IPS DF 6.9 (cell line): ENCODE results near the gene ACAA1.

ENCODE experiments used
- DNase-seq: peaks from one replicate; pipeline ENCODE4 v3.0.0-alpha.2; 2013; ENCODE audit warnings: low read depth, low spot score
- H3K27ac ChIP-seq: one replicate; pipeline ENCODE4 v1.5.1; 2013; ENCODE audit warnings: low read length, control low read depth
- H3K27me3 ChIP-seq: 2 replicates; pipeline ENCODE4 v1.6.1; 2013; ENCODE audit warnings: mild to moderate bottlenecking, low read length; ENCODE audit not compliant: control insufficient read depth, insufficient read depth
- H3K36me3 ChIP-seq: 2 replicates; pipeline ENCODE4 v1.6.1; 2013; ENCODE audit warnings: low read length; ENCODE audit not compliant: control insufficient read depth, insufficient read depth
- H3K4me1 ChIP-seq: 2 replicates; pipeline ENCODE4 v1.6.1; 2013; ENCODE audit warnings: low read length; ENCODE audit not compliant: control insufficient read depth, insufficient read depth
- H3K4me3 ChIP-seq: 2 replicates; pipeline ENCODE4 v1.5.1; 2013; ENCODE audit warnings: mild to moderate bottlenecking, low read length
- H3K9me3 ChIP-seq: 2 replicates; pipeline ENCODE4 v1.6.1; 2013; ENCODE audit warnings: low read length, inconsistent platforms; ENCODE audit not compliant: control insufficient read depth, insufficient read depth
- WGBS: extraction: QIAGEN DNeasy Blood & Tissue Kit; methylation state at CpG from one replicate; pipeline ENCODE4 v1.1.7; 2013; ENCODE audit warnings: mixed read lengths, missing lambda C conversion rate; ENCODE audit not compliant: insufficient read length, insufficient coverage; 5-methylcytosine and 5-hydroxymethylcytosine counted together

The ACAA1 gene

DNA sequence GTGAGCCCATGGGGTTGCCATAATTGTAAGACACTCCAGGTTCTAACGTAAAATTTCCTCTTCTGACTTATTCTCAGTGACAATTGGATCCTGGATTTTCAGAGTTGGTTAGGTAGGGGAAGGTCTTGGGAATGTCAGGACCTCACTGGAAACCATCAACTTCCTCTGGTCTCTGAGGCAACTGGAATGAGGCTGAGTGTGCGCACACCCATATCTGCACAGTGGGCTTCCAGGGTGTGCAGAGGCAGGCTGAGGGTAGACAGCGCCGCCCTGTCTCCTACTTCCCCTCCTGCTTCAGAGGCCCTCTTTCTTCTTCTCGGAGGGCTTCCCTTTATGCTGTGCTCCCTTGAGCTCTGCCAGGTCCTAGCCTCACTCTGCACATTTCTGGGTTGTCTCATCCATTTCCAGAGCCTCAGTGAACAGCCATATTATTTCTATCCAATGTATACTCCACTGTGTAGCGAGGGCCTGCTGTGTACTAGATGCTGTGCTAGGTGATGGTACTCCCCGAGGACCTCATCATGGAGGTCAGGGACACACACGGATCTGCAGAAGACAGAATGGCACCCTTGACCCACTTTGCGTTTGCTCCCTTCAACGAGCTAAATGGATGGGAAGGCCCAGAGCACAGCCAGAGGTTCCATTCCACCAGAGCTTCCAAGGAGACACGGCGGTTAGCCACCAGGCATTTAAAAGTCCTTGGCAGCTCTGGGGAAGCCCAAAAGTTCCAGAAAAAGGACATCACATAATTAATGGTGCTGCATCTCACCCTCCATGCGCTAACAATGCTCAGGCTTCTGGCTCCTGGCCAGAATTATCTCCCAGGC lies 18.3 kb downstream of the ACAA1 start:
- H3K27me3 ChIP-seq, result no peaks in the 10 kb centered on the region
- no peak overlapping the region for H3K27ac ChIP-seq
- WGBS, result no CpG with 5 or more reads among the region's 13 CpGs
- H3K36me3 ChIP-seq, result peaks cover 14% of the 10 kb centered on the region
- H3K4me1 ChIP-seq, result no peaks in the 10 kb centered on the region
- no peaks in the 10 kb centered on the region for H3K9me3 ChIP-seq
- DNase-seq, result no peak
- H3K4me3 ChIP-seq, result no peak overlapping the region

DNA sequence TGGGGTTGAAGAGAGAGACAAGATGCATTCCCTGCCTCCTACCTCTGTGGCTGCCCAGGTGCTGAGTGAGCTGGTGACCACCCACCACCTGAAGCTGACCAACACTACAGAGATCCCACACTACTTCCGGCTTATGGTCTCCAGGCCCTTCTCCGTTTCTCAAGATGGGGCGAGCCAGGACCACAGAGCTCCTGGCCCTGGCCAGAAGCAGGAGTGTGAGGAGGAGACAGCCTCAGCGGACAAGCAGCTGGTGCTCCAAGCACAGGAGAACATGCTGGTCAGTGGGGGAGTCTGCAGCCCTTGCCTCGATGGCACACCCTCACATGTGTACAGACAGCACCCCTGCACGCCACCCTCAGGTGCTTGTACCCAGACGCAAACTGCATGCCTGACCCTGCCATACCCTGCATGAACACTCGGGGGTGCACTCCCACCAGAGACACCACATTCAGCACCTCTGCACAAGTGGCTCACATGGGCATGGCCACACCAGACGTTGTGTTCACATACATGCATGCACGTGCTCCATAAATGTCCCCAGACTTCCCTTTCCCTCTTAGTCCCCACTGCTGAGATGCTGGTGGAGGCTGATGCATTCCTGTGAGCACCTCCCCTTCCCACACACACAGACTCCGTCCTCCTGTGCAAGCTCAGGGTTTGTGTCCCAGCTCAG lies 19.0 kb downstream of the ACAA1 start:
- no peaks in the 10 kb centered on the region for H3K9me3 ChIP-seq
- H3K36me3 ChIP-seq, result peaks cover 11% of the 10 kb centered on the region
- no CpG with 5 or more reads among the region's 11 CpGs for WGBS
- no peaks in the 10 kb centered on the region for H3K27me3 ChIP-seq
- no peak overlapping the region for H3K27ac ChIP-seq
- DNase-seq, result no peak
- H3K4me3 ChIP-seq, result no peak overlapping the region
- no peaks in the 10 kb centered on the region for H3K4me1 ChIP-seq

DNA sequence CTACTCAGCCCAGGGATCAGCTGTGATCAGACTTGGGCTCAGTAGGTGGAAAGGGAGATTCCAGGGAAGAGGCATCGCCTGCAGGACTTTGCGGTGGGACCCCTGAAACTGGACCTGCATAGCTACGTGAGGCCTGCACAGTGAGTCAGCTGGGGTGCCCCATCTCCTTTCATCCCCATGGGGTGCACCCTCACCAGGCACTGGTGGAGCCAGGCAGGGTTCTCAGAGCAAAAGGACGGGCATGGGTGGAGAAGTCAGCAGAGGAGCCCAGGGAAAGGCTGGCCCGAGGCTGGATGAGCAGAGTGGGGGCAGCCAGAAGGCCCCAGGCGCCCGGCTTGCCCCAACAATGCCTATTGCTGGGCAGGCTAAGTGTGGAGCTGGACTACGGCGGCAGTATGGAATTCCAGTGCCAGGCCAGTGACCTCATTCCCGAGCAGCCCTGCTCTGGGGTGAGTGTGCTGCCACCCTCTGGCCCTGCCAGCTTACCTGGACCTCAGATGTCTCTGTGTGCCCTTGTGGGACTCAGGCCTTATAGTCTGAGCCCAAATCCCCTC lies 19.7 kb downstream of the ACAA1 start:
- no CpG with 5 or more reads among the region's 10 CpGs for WGBS
- no peaks in the 10 kb centered on the region for H3K9me3 ChIP-seq
- H3K36me3 ChIP-seq, result peaks cover 8% of the 10 kb centered on the region
- H3K4me3 ChIP-seq, result no peak overlapping the region
- H3K4me1 ChIP-seq, result no peaks in the 10 kb centered on the region
- H3K27me3 ChIP-seq, result no peaks in the 10 kb centered on the region
- no peak overlapping the region for H3K27ac ChIP-seq
- no peak for DNase-seq

DNA sequence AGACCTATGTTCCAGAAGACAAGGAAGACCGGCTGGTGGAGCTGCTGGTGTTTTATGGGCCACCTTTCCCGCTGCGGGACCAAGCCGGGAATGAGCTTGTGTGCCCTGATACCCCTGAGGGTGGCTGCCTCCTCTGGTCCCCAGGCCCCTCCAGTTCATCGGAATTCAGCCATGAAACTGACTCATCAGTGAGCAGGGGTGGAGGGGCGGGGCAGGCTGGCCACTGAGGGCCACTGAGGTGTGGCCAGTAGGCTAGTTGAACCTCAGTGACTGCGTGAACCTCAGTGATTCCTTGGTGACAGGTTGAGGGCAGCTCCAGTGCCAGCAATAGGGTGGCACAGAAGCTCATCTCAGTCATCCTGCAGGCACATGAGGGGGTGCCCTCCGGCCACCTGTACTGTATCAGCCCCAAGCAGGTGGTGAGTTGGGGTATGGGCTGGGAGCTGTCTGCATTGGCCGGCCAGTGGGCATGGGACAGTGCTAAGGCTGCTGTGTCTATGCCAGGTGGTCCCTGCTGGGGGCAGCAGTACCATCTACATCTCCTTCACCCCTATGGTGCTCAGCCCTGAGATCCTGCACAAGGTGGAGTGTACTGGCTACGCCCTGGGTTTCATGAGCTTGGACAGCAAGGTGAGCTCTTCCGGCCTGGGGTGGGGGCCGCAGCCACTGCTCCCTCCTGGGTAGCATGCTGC lies 20.3 kb downstream of the ACAA1 start:
- H3K27ac ChIP-seq, result no peak overlapping the region
- no peak for DNase-seq
- H3K4me3 ChIP-seq, result no peak overlapping the region
- no peaks in the 10 kb centered on the region for H3K4me1 ChIP-seq
- H3K27me3 ChIP-seq, result no peaks in the 10 kb centered on the region
- H3K9me3 ChIP-seq, result no peaks in the 10 kb centered on the region
- WGBS, result no CpG with 5 or more reads among the region's 12 CpGs
- peaks cover 1% of the 10 kb centered on the region for H3K36me3 ChIP-seq

DNA sequence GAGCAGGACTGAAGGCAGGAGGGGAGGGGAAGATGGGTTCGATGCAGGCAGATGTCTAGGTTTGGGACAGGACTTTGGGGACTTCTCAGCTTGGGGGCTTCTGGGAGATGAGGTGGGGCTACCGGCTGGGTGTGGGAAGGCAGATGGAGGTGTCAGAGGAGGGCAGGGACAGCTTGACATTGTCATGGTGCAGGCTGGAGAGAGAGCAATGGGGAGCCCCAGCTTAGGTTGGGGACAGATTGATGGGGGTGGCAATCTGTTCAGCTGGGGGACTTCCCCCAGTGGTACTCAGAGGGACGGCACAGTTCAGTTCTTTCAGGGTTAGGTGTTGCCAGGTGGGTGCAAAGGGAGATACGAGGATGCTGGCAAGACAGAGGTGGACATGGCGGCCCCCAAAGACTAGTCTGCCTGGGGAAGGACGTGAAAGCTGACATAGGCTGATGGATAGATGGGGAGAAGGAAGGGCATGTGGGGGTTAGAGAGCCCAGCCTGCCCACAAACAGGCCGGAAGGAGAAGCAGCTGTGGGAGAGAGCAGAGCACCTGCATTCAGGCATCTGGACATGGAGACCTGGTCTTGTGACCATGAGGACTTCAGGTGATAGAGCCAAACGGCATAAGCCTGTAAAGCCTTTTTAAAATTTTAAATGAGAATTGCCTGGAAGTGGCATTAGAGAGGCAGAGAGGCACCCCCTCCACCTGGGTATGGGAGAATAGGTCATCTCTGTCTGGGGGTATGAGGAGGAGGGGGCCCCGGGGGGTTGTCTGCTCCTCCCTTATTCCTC lies 21.1 kb downstream of the ACAA1 start:
- Histone ChIP-seq H3K27ac (no peak overlapping the region), H3K9me3 (no peaks in the 10 kb centered on the region), H3K4me3 (no peak overlapping the region), H3K36me3 (no peaks in the 10 kb centered on the region), H3K4me1 (no peaks in the 10 kb centered on the region), H3K27me3 (no peaks in the 10 kb centered on the region)
- no peak for DNase-seq
- no CpG with 5 or more reads among the region's 9 CpGs for WGBS

DNA sequence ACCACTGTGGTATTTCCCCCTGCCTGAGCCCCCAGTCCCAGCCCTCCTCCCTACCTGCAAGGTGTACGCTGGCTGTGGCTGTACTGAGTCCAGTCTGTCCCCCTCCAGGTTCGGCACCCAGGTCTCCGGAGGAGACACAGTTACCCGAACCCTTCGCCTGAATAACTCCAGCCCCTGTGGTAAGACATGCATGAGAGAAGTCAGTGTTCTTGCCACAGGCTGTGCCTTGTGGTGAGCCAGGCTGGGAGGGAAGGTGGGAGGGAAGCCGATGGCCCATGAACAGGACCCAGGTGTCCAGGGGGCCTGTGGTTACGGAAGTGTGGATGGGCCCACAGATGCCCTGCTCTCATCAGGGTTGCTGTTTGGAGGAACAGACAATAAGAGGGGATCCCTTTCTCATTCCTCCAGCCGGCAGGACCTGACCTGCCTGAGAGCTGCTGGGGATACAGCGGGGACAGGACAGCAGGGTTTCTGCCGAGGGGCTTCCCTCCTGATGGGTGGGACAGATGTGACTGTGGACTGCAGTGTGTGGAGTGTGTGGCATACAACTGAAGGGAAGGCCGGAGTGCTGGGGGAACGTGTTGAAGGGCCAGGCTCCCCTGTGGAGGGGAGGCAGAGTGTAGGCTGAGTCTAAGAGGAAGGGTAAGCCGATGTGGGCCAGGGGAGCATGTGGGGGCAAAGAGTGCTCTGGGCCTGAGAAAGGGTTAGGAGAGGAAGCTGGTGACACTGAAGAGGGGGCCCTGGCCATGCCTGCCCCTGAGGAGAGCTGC lies 21.9 kb downstream of the ACAA1 start:
- Histone ChIP-seq H3K9me3 (no peaks in the 10 kb centered on the region), H3K4me1 (no peaks in the 10 kb centered on the region), H3K27me3 (no peaks in the 10 kb centered on the region), H3K27ac (no peak overlapping the region), H3K36me3 (no peaks in the 10 kb centered on the region), H3K4me3 (no peak overlapping the region)
- no peak for DNase-seq
- no CpG with 5 or more reads among the region's 13 CpGs for WGBS

DNA sequence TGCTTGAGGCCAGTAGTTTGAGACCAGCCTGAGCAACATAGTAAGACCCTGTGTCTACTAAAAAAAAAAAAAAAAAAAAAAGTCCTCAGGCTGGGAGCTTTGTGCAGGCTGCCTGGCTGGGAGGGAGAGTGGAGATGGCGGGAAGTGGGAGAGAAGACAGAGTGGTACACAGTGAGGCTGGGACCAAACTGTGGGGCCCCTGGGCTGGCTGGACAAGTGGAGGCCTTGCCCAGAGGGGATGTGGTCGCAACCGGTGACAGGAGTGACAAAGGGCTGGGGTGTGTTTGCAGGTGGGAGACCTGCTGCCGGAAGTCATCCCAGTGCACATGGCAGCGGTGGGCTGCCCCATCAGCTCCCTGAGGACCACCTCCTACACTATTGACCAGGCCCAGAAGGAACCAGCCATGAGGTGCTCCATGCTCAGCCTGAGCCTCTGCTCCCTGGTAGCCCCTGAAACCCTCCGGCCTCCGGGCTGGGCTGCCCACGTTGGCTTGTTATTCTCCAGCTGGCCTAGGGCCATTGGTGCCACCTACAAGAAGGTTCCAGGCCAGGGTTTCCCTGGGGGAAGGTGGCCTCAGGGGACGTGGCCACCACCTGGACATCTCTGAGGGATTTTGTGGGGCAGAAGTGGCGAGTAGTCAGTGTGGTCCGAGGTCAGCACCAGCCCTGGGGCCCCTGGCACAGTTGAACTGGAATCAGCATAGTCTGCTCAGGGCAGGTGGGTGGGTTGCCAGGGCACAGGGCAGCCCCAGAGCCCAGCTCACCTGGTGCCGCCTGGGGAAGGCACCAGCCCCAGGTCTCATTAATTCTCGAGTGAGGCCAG lies 22.7 kb downstream of the ACAA1 start:
- no peak overlapping the region for H3K27ac ChIP-seq
- H3K36me3 ChIP-seq, result no peaks in the 10 kb centered on the region
- H3K4me3 ChIP-seq, result no peak overlapping the region
- WGBS, result no CpG with 5 or more reads among the region's 13 CpGs
- no peaks in the 10 kb centered on the region for H3K27me3 ChIP-seq
- H3K9me3 ChIP-seq, result no peaks in the 10 kb centered on the region
- no peaks in the 10 kb centered on the region for H3K4me1 ChIP-seq
- no peak for DNase-seq

DNA sequence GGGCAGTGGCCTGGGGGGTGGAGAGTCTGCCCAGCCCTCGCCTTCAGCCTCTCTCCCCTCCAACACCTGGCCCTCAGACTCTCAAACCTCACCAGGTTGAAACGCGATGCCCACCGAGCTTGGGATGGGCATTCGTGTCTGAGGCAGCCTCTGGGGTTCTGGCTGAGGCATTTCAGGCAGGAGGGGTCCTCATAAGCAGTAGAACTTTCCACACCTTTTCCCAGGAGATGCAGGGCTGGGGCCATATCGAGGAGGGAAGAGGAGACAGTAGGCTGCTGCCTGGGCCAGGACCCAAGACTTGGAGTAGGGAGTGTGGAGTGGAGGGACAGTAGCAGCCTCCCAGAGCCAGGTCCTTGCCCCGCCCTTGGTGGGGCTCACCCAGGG lies 24.6 kb downstream of the ACAA1 start:
- no CpG with 5 or more reads among the region's 7 CpGs for WGBS
- no peak for DNase-seq
- Histone ChIP-seq H3K4me3 (no peak overlapping the region), H3K27ac (no peak overlapping the region), H3K9me3 (no peaks in the 10 kb centered on the region), H3K36me3 (no peaks in the 10 kb centered on the region), H3K4me1 (no peaks in the 10 kb centered on the region), H3K27me3 (no peaks in the 10 kb centered on the region)

DNA sequence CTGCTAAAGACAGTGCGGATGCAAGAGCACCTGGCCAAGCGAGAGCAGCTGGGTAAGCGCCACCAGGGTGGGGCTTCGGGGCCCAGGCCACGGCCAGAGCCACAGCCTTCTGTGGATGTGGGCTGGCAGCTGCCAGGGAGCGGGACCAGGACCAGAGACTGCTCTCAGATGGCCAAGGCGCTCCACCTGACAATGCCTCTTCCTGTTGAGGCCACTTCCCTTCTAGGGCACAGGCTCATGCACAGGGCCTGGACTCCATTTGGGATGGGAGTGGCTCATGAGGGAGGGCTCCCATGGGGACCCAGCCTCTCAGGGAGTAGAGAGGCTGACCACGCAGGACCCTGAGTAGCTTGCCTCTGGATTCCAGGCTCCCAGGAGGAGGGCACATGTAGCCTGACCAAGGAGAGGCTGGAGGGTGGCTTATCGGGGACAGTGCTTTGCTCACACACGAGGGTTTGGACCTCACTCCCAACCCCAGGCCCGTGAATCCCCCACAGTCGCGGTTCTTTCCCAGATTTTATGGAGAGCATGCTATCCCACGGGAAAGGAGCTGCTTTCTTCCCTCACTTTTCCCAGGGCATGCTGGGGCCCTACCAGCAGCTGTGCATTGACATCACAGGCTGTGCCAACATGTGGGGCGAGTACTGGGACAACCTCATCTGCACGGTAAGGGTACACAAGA lies 25.1 kb downstream of the ACAA1 start:
- Histone ChIP-seq H3K4me1 (no peaks in the 10 kb centered on the region), H3K9me3 (no peaks in the 10 kb centered on the region), H3K27ac (no peak overlapping the region), H3K4me3 (no peak overlapping the region), H3K36me3 (no peaks in the 10 kb centered on the region), H3K27me3 (no peaks in the 10 kb centered on the region)
- DNase-seq, result no peak
- WGBS, result no CpG with 5 or more reads among the region's 16 CpGs
